GM12878 (cell line): ENCODE measurements around the gene AWAT1. TPM values are rescaled to one million over a fixed set of nuclear protein-coding genes. Genes with fewer than 3 reads are reported as not detected.

ENCODE experiments used
- ATAC-seq: fragments of 200-7000 bp; cut with Tn5 transposase; 3 replicates; pipeline ENCODE4 v1.9.1; 2020; ENCODE audit warnings: mild to moderate bottlenecking, moderate library complexity
- BruUV-seq: library from RNA; stranded (reverse); fragments of 400-500 nt; replicated peaks from 2 replicates; lab custom pipeline; 2021; lab: Mats Ljungman, UMichigan
- CTCF ChIA-PET: fragments of 300-600 bp; sonication (Branson Sonifier 250); formaldehyde crosslinking; extraction: SDS; loops from one replicate; lab custom pipeline; 2021; ENCODE audit warnings: inconsistent platforms; lab: Yijun Ruan, JAX
- POLR2A ChIA-PET: fragments of 350-600 bp; formaldehyde crosslinking; extraction: SDS; loops from one replicate; lab custom pipeline; 2021; ENCODE audit warnings: inconsistent platforms; lab: Charles Lee
- RAD21 ChIA-PET: fragments of 300-600 bp; sonication (Branson Sonifier 250); formaldehyde crosslinking; loops from one replicate; lab custom pipeline; 2023; ENCODE audit warnings: antibody characterized with exemption; ENCODE audit not compliant: unreplicated experiment; lab: Charles Lee
- SMC1A ChIA-PET: fragments of 300-600 bp; sonication (Branson Sonifier 250); formaldehyde crosslinking; loops from one replicate; lab custom pipeline; 2023; ENCODE audit not compliant: unreplicated experiment, uncharacterized antibody; lab: Charles Lee
- DNase-seq: peaks from one replicate; pipeline ENCODE4 v3.0.0-alpha.2; 2011; ENCODE audit warnings: low read depth, low spot score
- FAIRE-seq: peaks from 3 replicates; lab custom pipeline; 2011; peaks lifted over from hg19 to GRCh38; lab: Jason Lieb, UNC
- H2AFZ ChIP-seq: 2 replicates; pipeline ENCODE4 v1.6.0; 2011; ENCODE audit warnings: low read depth, low read length, control low read depth; ENCODE audit not compliant: control insufficient read depth
- H3K27ac ChIP-seq: 2 replicates; pipeline ENCODE4 v1.5.1; 2011; ENCODE audit warnings: control low read depth; ENCODE audit not compliant: control insufficient read depth, insufficient read depth
- H3K27me3 ChIP-seq, 2 experiments: replicated peaks in 1 of 2; 2 replicates each; pipeline versions ENCODE4 v1.6.0 to v1.6.1; 2011; ENCODE audit warnings: low read length in 1 of 2; ENCODE audit not compliant: control insufficient read depth in 2 of 2, insufficient read depth in 2 of 2
- H3K36me3 ChIP-seq, 2 experiments: 2 replicates each; pipeline ENCODE4 v1.5.1; 2011; ENCODE audit warnings: low read length in 1 of 2; ENCODE audit not compliant: control insufficient read depth in 2 of 2, insufficient read depth in 2 of 2
- H3K4me1 ChIP-seq: 2 replicates; pipeline ENCODE4 v1.6.1; 2011; ENCODE audit warnings: mild to moderate bottlenecking, low read length, moderate library complexity, mixed read lengths; ENCODE audit not compliant: control insufficient read depth, insufficient read depth
- H3K4me2 ChIP-seq: 2 replicates; pipeline ENCODE4 v1.6.0; 2011; ENCODE audit warnings: control low read depth; ENCODE audit not compliant: control insufficient read depth, insufficient read depth
- H3K4me3 ChIP-seq: fragments of 200-600 bp; sonication (generic); 2 replicates; pipeline ENCODE4 v1.5.1; 2016
- H3K79me2 ChIP-seq: 2 replicates; pipeline ENCODE4 v1.6.0; 2011; ENCODE audit warnings: low read length; ENCODE audit not compliant: control insufficient read depth, insufficient read depth
- H3K9ac ChIP-seq: 2 replicates; pipeline ENCODE4 v1.8.0; 2011; ENCODE audit warnings: low read length, control low read depth, mixed read lengths; ENCODE audit not compliant: control insufficient read depth, insufficient read depth
- H3K9me3 ChIP-seq: replicated peaks from 3 replicates; pipeline ENCODE4 v1.5.1; 2011; ENCODE audit warnings: mild to moderate bottlenecking, low read length; ENCODE audit not compliant: control insufficient read depth, insufficient read depth
- H4K20me1 ChIP-seq: 2 replicates; pipeline ENCODE4 v1.6.0; 2011; ENCODE audit not compliant: control insufficient read depth, insufficient read depth
- ASH2L ChIP-seq: fragments of 300-600, 200-600 bp; sonication (generic); IDR thresholded peaks from 2 replicates; pipeline ENCODE4 v1.6.1; 2017; ENCODE audit warnings: low read depth, mild to moderate bottlenecking, borderline replicate concordance
- ATF7 ChIP-seq: fragments of 450-650 bp; IDR thresholded peaks from 2 replicates; pipeline ENCODE4 v1.6.1; 2016; ENCODE audit warnings: low read depth, mild to moderate bottlenecking
- EGR1 ChIP-seq, 2 experiments: IDR thresholded peaks; 1 replicate in 1 of 2; 2 replicates in 1 of 2; pipeline ENCODE4 v1.6.1; 2011 to 2012; ENCODE audit warnings: low read depth in 2 of 2, low read length in 2 of 2, borderline replicate concordance in 1 of 2, mild to moderate bottlenecking in 1 of 2, moderate library complexity in 1 of 2
- ETV6 ChIP-seq, 2 experiments: fragments of 450-650 bp in 1 of 2; IDR thresholded peaks in 1 of 2; conservative IDR thresholded peaks in 1 of 2; 2 replicates each; pipeline ENCODE4 v1.6.1; 2014; ENCODE audit warnings: antibody characterized with exemption in 1 of 2, borderline replicate concordance in 1 of 2, low read depth in 1 of 2, mild to moderate bottlenecking in 1 of 2, moderate library complexity in 1 of 2
- FOXM1 ChIP-seq: IDR thresholded peaks from 2 replicates; pipeline ENCODE4 v1.6.1; 2012; ENCODE audit warnings: low read depth, mild to moderate bottlenecking, inconsistent platforms, low read length, moderate library complexity
- GABPA ChIP-seq: IDR thresholded peaks from 2 replicates; pipeline ENCODE4 v1.6.1; 2014; ENCODE audit warnings: antibody characterized with exemption, low read depth, mild to moderate bottlenecking, inconsistent platforms
- NFYB ChIP-seq: IDR thresholded peaks from 2 replicates; pipeline ENCODE4 v1.6.1; 2011; ENCODE audit warnings: low read depth, mild to moderate bottlenecking, low read length, improper control_type of control experiment, moderate library complexity; ENCODE audit not compliant: insufficient read depth
- NRF1 ChIP-seq: conservative IDR thresholded peaks from 2 replicates; pipeline ENCODE4 v1.6.1; 2011; ENCODE audit warnings: mild to moderate bottlenecking, low read depth, low read length, improper control_type of control experiment
- PRDM15 ChIP-seq: fragments of 450-650 bp; formaldehyde crosslinking; IDR thresholded peaks from 2 replicates; pipeline ENCODE4 v1.4.0; 2020; ENCODE audit warnings: mild to moderate bottlenecking, moderate library complexity
- RAD21 ChIP-seq: IDR thresholded peaks from 2 replicates; pipeline ENCODE4 v1.6.1; 2011; ENCODE audit warnings: mild to moderate bottlenecking, low read depth, low read length, moderate library complexity; ENCODE audit not compliant: insufficient read depth
- RAD51 ChIP-seq: fragments of 450-650 bp; IDR thresholded peaks from 2 replicates; pipeline ENCODE4 v1.6.1; 2016; ENCODE audit warnings: moderate library complexity, mild to moderate bottlenecking, inconsistent platforms
- RELA ChIP-seq: fragments of 450-650 bp; IDR thresholded peaks from 2 replicates; pipeline ENCODE4 v1.8.0; 2014; ENCODE audit warnings: borderline replicate concordance; ENCODE audit not compliant: partially characterized antibody
- SIN3A ChIP-seq: IDR thresholded peaks from 2 replicates; pipeline ENCODE4 v1.6.1; 2012; ENCODE audit warnings: low read depth, low read length, improper control_type of control experiment
- SREBF1 ChIP-seq: IDR thresholded peaks from 2 replicates; pipeline ENCODE4 v1.6.1; 2012; ENCODE audit warnings: mild to moderate bottlenecking, low read length
- SRF ChIP-seq, 2 experiments: IDR thresholded peaks; 2 replicates each; pipeline ENCODE4 v1.6.1; 2011; ENCODE audit warnings: low read depth in 2 of 2, low read length in 2 of 2, mild to moderate bottlenecking in 1 of 2, moderate library complexity in 1 of 2
- STAT3 ChIP-seq: IDR thresholded peaks from 2 replicates; pipeline ENCODE4 v1.6.1; 2011; ENCODE audit warnings: low read depth, low read length, improper control_type of control experiment
- SUPT20H ChIP-seq: IDR thresholded peaks from 2 replicates; pipeline ENCODE4 v1.6.1; 2011; ENCODE audit warnings: low read depth, mild to moderate bottlenecking, low read length, moderate library complexity, borderline replicate concordance; ENCODE audit not compliant: control insufficient read depth
- TCF7 ChIP-seq: IDR thresholded peaks from 2 replicates; pipeline ENCODE4 v1.6.1; 2014; ENCODE audit warnings: antibody characterized with exemption, borderline replicate concordance
- ZNF217 ChIP-seq: fragments of 450-650 bp; IDR thresholded peaks from 2 replicates; pipeline ENCODE4 v1.6.1; 2017; ENCODE audit warnings: antibody characterized with exemption, mild to moderate bottlenecking
- in situ Hi-C: fragments of 300-500 bp; cut with MboI; formaldehyde crosslinking; loops from 9 replicates; pipeline ENCODE4 v1.14.3; 2018; ENCODE audit warnings: mixed read lengths
- intact Hi-C: fragments of 100-400 bp; cut with micrococcal nuclease; formaldehyde crosslinking; loops from one replicate; pipeline ENCODE4 v1.14.2; 2022; ENCODE audit not compliant: unreplicated experiment
- polyA plus RNA-seq, 11 experiments: library from polyadenylated mRNA; depleted of rRNA in 4 of 11; unstranded in 6 of 11; stranded (reverse) in 5 of 11; fragments of >200 nt; fragmentation: Nextera tagmentation in 4 of 11; fragmentation: Illumina TruSeq in 1 of 11; extraction: Ambion mirVana in 4 of 11; extraction: Trizol in 1 of 11; gene quantifications; 1 replicate in 1 of 11; 2 replicates in 10 of 11; pipeline versions ENCODE4 v1.2.1 to v1.2.3, GENCODE V29; 2011 to 2016; ENCODE audit warnings: inconsistent platforms in 2 of 11, missing spikeins in 2 of 11, low read depth in 1 of 11
- total RNA-seq, 4 experiments: library from RNA; depleted of rRNA in 3 of 4; stranded (reverse); fragments of >200 nt in 3 of 4; fragmentation: Illumina TruSeq in 1 of 4; extraction: Trizol in 1 of 4; gene quantifications; 2 replicates each; pipeline versions ENCODE4 v1.2.1 to v1.2.3, GENCODE V29; 2013 to 2021

Gene AWAT1
- total and polyA plus RNA-seq, 10 of the 15 experiments (the other 5 are each of a cell fraction or from before 2014, with no cell fraction given): not detected

- BruUV-seq: no TSS peak
- POLR2A ChIA-PET: no interaction called here
- Histone ChIP-seq H3K4me2 (no peak overlapping the region), H3K36me3 (no peaks in the 10 kb centered on the region), H3K79me2 (no peaks in the 10 kb centered on the region), H3K9ac (no peak overlapping the region), H3K9me3 (no peaks in the 10 kb centered on the region), H3K27ac (no peak overlapping the region), H4K20me1 (no peaks in the 10 kb centered on the region), H3K27me3 (no peaks in the 10 kb centered on the region), H2AFZ (no peak overlapping the region), H3K4me1 (no peaks in the 10 kb centered on the region), H3K4me3 (no peak overlapping the region)
- RAD21 ChIA-PET: no interaction called here
- no peak for DNase-seq
- no peak for FAIRE-seq
- CTCF ChIA-PET: no interaction called here
- intact Hi-C loops: no loop called here
- SMC1A ChIA-PET: no interaction called here
- in situ Hi-C loops: no loop called here
- no peak for ATAC-seq
- no peak for TF ChIP-seq SIN3A
- TF ChIP-seq NFYB: no peak
- no peak for TF ChIP-seq RAD21
- TF ChIP-seq ZNF217: no peak
- no peak for TF ChIP-seq EGR1 (IDR thresholded peaks at IDR 0.05; ENCODE audit: borderline replicate concordance in 1 of 2, low read depth in 2 of 2, low read length in 2 of 2)
- TF ChIP-seq SUPT20H: no peak
- no peak for TF ChIP-seq GABPA
- no peak for TF ChIP-seq ATF7
- no peak for TF ChIP-seq ASH2L
- TF ChIP-seq RELA: no peak
- TF ChIP-seq ETV6 (conservative IDR thresholded peaks at IDR 0.05 in 1 of 2, IDR thresholded peaks at IDR 0.05 in 1 of 2; ENCODE audit: borderline replicate concordance in 1 of 2, low read depth in 1 of 2): no peak
- TF ChIP-seq NRF1: no peak
- no peak for TF ChIP-seq STAT3
- no peak for TF ChIP-seq PRDM15 (CRISPR knock-in tag)
- TF ChIP-seq SREBF1: no peak
- no peak for TF ChIP-seq SRF (IDR thresholded peaks at IDR 0.05; ENCODE audit: low read depth in 2 of 2, low read length in 2 of 2)
- TF ChIP-seq RAD51: no peak
- no peak for TF ChIP-seq FOXM1
- TF ChIP-seq TCF7: no peak
Measured at GRCh38 chrX:70208479-70208878, 26.0 kb upstream of the AWAT1 start.
